Nephron progenitor cell (in vitro differentiated cells): ENCODE results near the gene MED12L.

Experiments used
- DNase-seq: peaks from one replicate; pipeline ENCODE4 v3.0.0; 2021
- H3K27ac Mint-ChIP-seq: 2 replicates; pipeline ENCODE4 v1.8.0; 2021; ENCODE audit warnings: mild to moderate bottlenecking, moderate library complexity, mixed read lengths
- H3K27me3 Mint-ChIP-seq: 2 replicates; pipeline ENCODE4 v1.8.0; 2021; ENCODE audit warnings: mild to moderate bottlenecking, low read depth, mixed read lengths; ENCODE audit not compliant: poor library complexity
- H3K36me3 Mint-ChIP-seq: 2 replicates; pipeline ENCODE4 v1.8.0; 2021; ENCODE audit warnings: low read depth, mixed read lengths
- H3K4me1 Mint-ChIP-seq: 2 replicates; pipeline ENCODE4 v1.8.0; 2021; ENCODE audit warnings: mixed read lengths
- H3K4me3 Mint-ChIP-seq: 2 replicates; pipeline ENCODE4 v1.8.0; 2021; ENCODE audit warnings: mild to moderate bottlenecking, moderate library complexity, mixed read lengths
- H3K9me3 Mint-ChIP-seq: 2 replicates; pipeline ENCODE4 v1.8.0; 2021; ENCODE audit warnings: mild to moderate bottlenecking, moderate library complexity, mixed read lengths
- CTCF ChIP-seq: fragments of 200-600 bp; sonication (generic); IDR thresholded peaks from 2 replicates; pipeline ENCODE4 v1.5.0; 2021; ENCODE audit warnings: antibody characterized with exemption

Gene MED12L

GRCh38 chr3:151331696-151332095 lies 246.2 kb downstream of the MED12L start:
- Mint-ChIP-seq H3K4me1 (no peaks in the 10 kb centered on the region), H3K27me3 (no peaks in the 10 kb centered on the region), H3K4me3 (no peak overlapping the region), H3K27ac (no peak overlapping the region), H3K9me3 (no peaks in the 10 kb centered on the region), H3K36me3 (no peaks in the 10 kb centered on the region)
- TF ChIP-seq CTCF = no peak
- no peak for DNase-seq

- Mint-ChIP-seq H3K9me3 (no peaks in the 10 kb centered on the region), H3K27ac (no peak overlapping the region), H3K27me3 (no peaks in the 10 kb centered on the region), H3K4me3 (no peak overlapping the region), H3K36me3 (peaks cover 5% of the 10 kb centered on the region), H3K4me1 (peaks cover 4% of the 10 kb centered on the region)
- DNase-seq = no peak
- no peak for TF ChIP-seq CTCF
Observed at GRCh38 chr3:151345859-151346258, 260.4 kb downstream of the MED12L start.

GRCh38 chr3:151346292-151346691 lies 260.8 kb downstream of the MED12L start:
- Mint-ChIP-seq H3K36me3 (peaks cover 6% of the 10 kb centered on the region), H3K4me3 (no peak overlapping the region), H3K4me1 (peaks cover 4% of the 10 kb centered on the region), H3K27ac (no peak overlapping the region), H3K9me3 (no peaks in the 10 kb centered on the region), H3K27me3 (no peaks in the 10 kb centered on the region)
- DNase-seq = no peak
- no peak for TF ChIP-seq CTCF

GRCh38 chr3:151347432-151347831 lies 262.0 kb downstream of the MED12L start:
- Mint-ChIP-seq H3K4me3 (no peak overlapping the region), H3K9me3 (no peaks in the 10 kb centered on the region), H3K36me3 (peaks cover 6% of the 10 kb centered on the region), H3K27ac (no peak overlapping the region), H3K27me3 (no peaks in the 10 kb centered on the region), H3K4me1 (peaks cover 4% of the 10 kb centered on the region)
- DNase-seq = no peak
- no peak for TF ChIP-seq CTCF

- H3K36me3 Mint-ChIP-seq = peaks cover 13% of the 10 kb centered on the region
- peaks cover 4% of the 10 kb centered on the region for H3K4me1 Mint-ChIP-seq
Observed at GRCh38 chr3:151350656-151351055, 265.2 kb downstream of the MED12L start.

More at GRCh38 chr3:151350656-151351055, 265.2 kb downstream of the MED12L start:
- no peak for TF ChIP-seq CTCF
- Mint-ChIP-seq H3K4me3 (no peak overlapping the region), H3K27ac (no peak overlapping the region), H3K27me3 (no peaks in the 10 kb centered on the region), H3K9me3 (no peaks in the 10 kb centered on the region)
- no peak for DNase-seq
